RWPE2 (cell line): ENCODE data around the gene MICAL2.

Experiments
- ATAC-seq: fragments of 200-7000 bp; cut with Tn5 transposase; 3 replicates; pipeline ENCODE4 v1.9.1; 2021; ENCODE audit warnings: low read depth
- DNase-seq: peaks from one replicate; pipeline ENCODE4 v3.0.0-alpha.2; 2020; ENCODE audit warnings: low spot score
- H3K27ac ChIP-seq: fragments of 450-650 bp; 2 replicates; pipeline ENCODE4 v1.5.1; 2017; ENCODE audit warnings: mild to moderate bottlenecking; ENCODE audit not compliant: poor library complexity, severe bottlenecking
- H3K27me3 ChIP-seq: fragments of 250-450 bp; sonication (Bioruptor Pico); 2 replicates; pipeline ENCODE4 v1.5.1; 2021; ENCODE audit warnings: mild to moderate bottlenecking, moderate library complexity; ENCODE audit not compliant: insufficient read depth, poor library complexity, severe bottlenecking
- H3K36me3 ChIP-seq: fragments of 250-450 bp; sonication (Bioruptor Pico); 2 replicates; pipeline ENCODE4 v1.5.1; 2020; ENCODE audit warnings: low read depth, mild to moderate bottlenecking, moderate library complexity
- H3K4me1 ChIP-seq: fragments of 250-450 bp; sonication (Bioruptor Pico); 2 replicates; pipeline ENCODE4 v1.5.1; 2021; ENCODE audit warnings: mild to moderate bottlenecking, moderate library complexity; ENCODE audit not compliant: insufficient read depth, poor library complexity, severe bottlenecking
- H3K4me3 ChIP-seq: fragments of 250-450 bp; sonication (Bioruptor Pico); 2 replicates; pipeline ENCODE4 v1.5.1; 2021; ENCODE audit warnings: mild to moderate bottlenecking, moderate library complexity; ENCODE audit not compliant: severe bottlenecking
- H3K9me3 ChIP-seq: fragments of 250-450 bp; sonication (Bioruptor Pico); 2 replicates; pipeline ENCODE4 v1.5.1; 2021; ENCODE audit warnings: mild to moderate bottlenecking, moderate library complexity; ENCODE audit not compliant: severe bottlenecking
- CTCF ChIP-seq: fragments of 450-650 bp; IDR thresholded peaks from one replicate; pipeline ENCODE4 v1.5.1; 2017; ENCODE audit warnings: mild to moderate bottlenecking, moderate library complexity; ENCODE audit not compliant: poor library complexity, severe bottlenecking

MICAL2 gene

DNA sequence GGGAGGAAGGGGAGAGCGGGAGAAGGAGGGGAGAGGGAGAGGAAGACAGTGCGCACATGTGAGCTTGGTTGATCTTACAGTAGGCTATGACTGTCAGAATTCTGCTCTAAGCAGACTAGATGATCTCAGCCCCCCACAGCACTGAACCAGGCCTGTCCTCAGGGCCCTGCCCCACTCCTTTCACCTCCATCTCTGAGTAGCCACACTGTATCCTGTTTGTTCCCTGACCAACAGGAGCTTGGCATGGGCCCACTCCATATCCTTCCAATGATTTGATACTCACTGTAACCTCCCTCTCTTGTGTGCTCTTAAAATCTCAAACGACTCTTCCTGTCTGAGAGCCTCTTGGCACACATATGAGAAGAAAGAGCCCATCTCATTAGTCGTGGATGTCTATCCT, 180.9 kb downstream of the MICAL2 start:
- Histone ChIP-seq H3K36me3 (peaks cover 8% of the 10 kb centered on the region; the same call in 1 of the 2 replicates), H3K4me3 (no peak overlapping the region), H3K27ac (no peak overlapping the region), H3K9me3 (no peaks in the 10 kb centered on the region), H3K4me1 (peaks cover 21% of the 10 kb centered on the region), H3K27me3 (no peaks in the 10 kb centered on the region)
- TF ChIP-seq CTCF, result no peak
- ATAC-seq (no peak), DNase-seq (no peak)

DNA sequence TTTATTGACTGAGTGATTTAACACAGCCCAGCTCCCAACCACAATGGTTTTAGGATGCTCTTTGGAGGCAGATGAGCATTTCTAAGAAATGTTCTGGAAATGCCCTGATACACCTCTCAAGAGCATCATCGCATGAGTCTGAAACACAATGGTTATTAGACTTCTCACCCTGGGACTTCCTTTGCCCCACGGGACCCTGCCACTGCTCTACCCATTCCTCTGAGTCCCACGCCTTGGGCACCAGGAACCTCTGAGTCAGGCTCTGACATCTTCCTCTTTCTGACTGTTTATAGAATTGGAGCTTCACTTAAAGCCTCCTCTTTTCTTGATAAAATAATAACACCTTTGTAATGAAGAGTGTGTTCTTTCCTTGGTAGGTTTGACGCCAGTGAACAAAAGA, 181.4 kb downstream of the MICAL2 start:
- peaks cover 8% of the 10 kb centered on the region; the same call in 1 of the 2 replicates for H3K36me3 ChIP-seq
- no peak overlapping the region for H3K4me3 ChIP-seq
- H3K27ac ChIP-seq, result no peak overlapping the region
- H3K9me3 ChIP-seq, result no peaks in the 10 kb centered on the region
- H3K4me1 ChIP-seq, result peaks cover 16% of the 10 kb centered on the region
- no peaks in the 10 kb centered on the region for H3K27me3 ChIP-seq
- TF ChIP-seq CTCF, result no peak
- ATAC-seq (no peak), DNase-seq (no peak)

- Histone ChIP-seq H3K36me3 (peaks cover 13% of the 10 kb centered on the region), H3K27me3 (no peaks in the 10 kb centered on the region), H3K4me3 (no peak overlapping the region), H3K4me1 (peaks cover 8% of the 10 kb centered on the region), H3K9me3 (no peaks in the 10 kb centered on the region), H3K27ac (no peak overlapping the region)
- TF ChIP-seq CTCF, result no peak
- no peak for ATAC-seq
- no peak for DNase-seq
These were observed 182.4 kb downstream of the MICAL2 start for GRCh38 chr11:12292766-12293165.

DNA sequence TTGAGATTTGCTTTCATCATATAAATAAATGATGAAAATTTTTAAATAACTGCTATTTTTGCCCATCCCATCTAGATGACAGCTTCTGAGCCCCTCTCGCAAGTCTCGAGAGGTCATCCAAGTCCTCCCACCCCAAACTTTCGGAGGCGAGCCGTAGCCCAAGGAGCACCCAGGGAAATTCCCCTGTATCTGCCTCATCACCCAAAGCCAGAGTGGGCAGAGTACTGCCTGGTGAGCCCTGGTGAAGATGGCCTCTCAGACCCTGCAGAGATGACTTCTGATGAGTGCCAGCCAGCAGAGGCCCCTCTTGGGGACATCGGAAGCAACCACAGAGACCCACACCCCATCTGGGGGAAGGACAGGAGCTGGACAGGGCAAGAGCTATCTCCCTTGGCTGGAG, 183.1 kb downstream of the MICAL2 start:
- Histone ChIP-seq H3K27ac (no peak overlapping the region), H3K4me3 (no peak overlapping the region), H3K36me3 (peaks cover 20% of the 10 kb centered on the region), H3K27me3 (no peaks in the 10 kb centered on the region), H3K9me3 (peaks cover 2% of the 10 kb centered on the region), H3K4me1 (peaks cover under 1% of the 10 kb centered on the region)
- DNase-seq (no peak), ATAC-seq (no peak)
- no peak for TF ChIP-seq CTCF

DNA sequence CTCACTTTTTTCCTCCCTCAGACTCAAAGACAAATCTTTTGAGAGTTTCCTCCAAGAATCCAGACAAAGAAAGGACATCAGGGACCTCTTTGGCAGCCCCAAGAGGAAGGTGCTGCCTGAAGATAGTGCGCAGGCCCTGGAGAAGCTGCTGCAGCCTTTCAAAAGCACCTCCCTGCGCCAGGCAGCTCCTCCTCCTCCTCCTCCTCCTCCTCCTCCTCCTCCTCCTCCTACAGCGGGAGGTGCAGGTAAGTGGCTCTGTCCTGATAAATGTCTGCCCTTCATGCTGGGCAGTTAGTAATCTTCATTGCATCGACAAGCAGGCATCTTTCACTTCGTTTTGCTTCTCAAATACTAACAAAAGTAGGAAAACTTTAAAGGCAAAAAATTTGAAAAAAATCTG, 184.2 kb downstream of the MICAL2 start:
- H3K4me3 ChIP-seq, result no peak overlapping the region
- no peaks in the 10 kb centered on the region for H3K27me3 ChIP-seq
- no peak for ATAC-seq
- DNase-seq, result no peak
- TF ChIP-seq CTCF, result no peak
- peaks cover 26% of the 10 kb centered on the region for H3K36me3 ChIP-seq
- no peak overlapping the region for H3K27ac ChIP-seq
- no peaks in the 10 kb centered on the region for H3K4me1 ChIP-seq
- peaks cover 3% of the 10 kb centered on the region for H3K9me3 ChIP-seq
